WTC11 (cell line): ENCODE data around the gene FAM13A. TPM values are rescaled to one million over a fixed set of nuclear protein-coding genes. Genes with fewer than 3 reads are reported as not detected.
"Not testable (repeated sequence)": the region's sequence is repeated elsewhere in the genome, so short reads cannot be mapped to it uniquely, and the experiment has no call there.

Experiments
- ATAC-seq: fragments of 200-7000 bp; cut with Tn5 transposase; 2 replicates; pipeline ENCODE4 v1.10.0; 2021; ENCODE audit warnings: mild to moderate bottlenecking, moderate library complexity
- CTCF ChIA-PET: fragments of 300-600 bp; sonication (Branson Sonifier 250); formaldehyde crosslinking; loops from one replicate; lab custom pipeline; 2021; ENCODE audit warnings: antibody characterized with exemption; lab: Charles Lee
- POLR2A ChIA-PET: fragments of 350-600 bp; sonication (Branson Sonifier 250); formaldehyde crosslinking; loops from one replicate; lab custom pipeline; 2021; ENCODE audit warnings: antibody characterized with exemption; lab: Charles Lee
- DNase-seq: peaks from one replicate; pipeline ENCODE4 v3.0.0; 2021; ENCODE audit warnings: low spot score
- H3K27ac Mint-ChIP-seq: 2 replicates; pipeline ENCODE4 v1.8.0; 2021; ENCODE audit warnings: mixed read lengths
- H3K27me3 Mint-ChIP-seq: 2 replicates; pipeline ENCODE4 v1.8.0; 2021; ENCODE audit warnings: low read depth, mild to moderate bottlenecking, moderate library complexity, mixed read lengths
- H3K36me3 Mint-ChIP-seq: 2 replicates; pipeline ENCODE4 v1.8.0; 2021; ENCODE audit warnings: mixed read lengths
- H3K4me1 Mint-ChIP-seq: 2 replicates; pipeline ENCODE4 v1.8.0; 2022; ENCODE audit warnings: mixed read lengths
- H3K4me3 Mint-ChIP-seq: 2 replicates; pipeline ENCODE4 v1.8.0; 2021; ENCODE audit warnings: mild to moderate bottlenecking, moderate library complexity, mixed read lengths
- H3K9me3 Mint-ChIP-seq: 2 replicates; pipeline ENCODE4 v1.8.0; 2021; ENCODE audit warnings: mixed read lengths
- ETV6 ChIP-seq: sonication (generic); formaldehyde crosslinking; IDR thresholded peaks from 2 replicates; pipeline ENCODE4 v1.8.1; 2022; ENCODE audit warnings: mild to moderate bottlenecking, missing genetic modification reagents
- KAT7 ChIP-seq: sonication (generic); formaldehyde crosslinking; IDR thresholded peaks from 2 replicates; pipeline ENCODE4 v1.8.1; 2023; ENCODE audit warnings: missing genetic modification reagents, mild to moderate bottlenecking, borderline replicate concordance
- NR3C1 ChIP-seq: sonication (generic); formaldehyde crosslinking; conservative IDR thresholded peaks from 2 replicates; pipeline ENCODE4 v1.8.1; 2023; ENCODE audit warnings: low read depth, mild to moderate bottlenecking, missing genetic modification reagents
- OVOL2 ChIP-seq: fragments of 250-450 bp; sonication (Bioruptor Pico); IDR thresholded peaks from 2 replicates; pipeline ENCODE4 v1.9.0; 2021; ENCODE audit warnings: mild to moderate bottlenecking, borderline replicate concordance
- RELA ChIP-seq: sonication (generic); formaldehyde crosslinking; IDR thresholded peaks from 2 replicates; pipeline ENCODE4 v1.8.1; 2022; ENCODE audit warnings: missing genetic modification reagents, mild to moderate bottlenecking, borderline replicate concordance
- SMAD4 ChIP-seq: sonication (generic); formaldehyde crosslinking; IDR thresholded peaks from 2 replicates; pipeline ENCODE4 v1.8.0; 2022; ENCODE audit warnings: mild to moderate bottlenecking, missing genetic modification reagents
- TCF7 ChIP-seq: sonication (generic); formaldehyde crosslinking; IDR thresholded peaks from 2 replicates; pipeline ENCODE4 v1.8.0; 2022; ENCODE audit warnings: mild to moderate bottlenecking, low read depth, missing genetic modification reagents, moderate library complexity
- ZNF121 ChIP-seq: sonication (generic); formaldehyde crosslinking; IDR thresholded peaks from 2 replicates; pipeline ENCODE4 v1.8.0; 2023; ENCODE audit warnings: missing genetic modification reagents
- ZNF138 ChIP-seq: sonication (generic); formaldehyde crosslinking; conservative IDR thresholded peaks from 2 replicates; pipeline ENCODE4 v1.8.1; 2022; ENCODE audit warnings: mild to moderate bottlenecking, moderate library complexity, missing genetic modification reagents
- ZNF263 ChIP-seq: sonication (generic); formaldehyde crosslinking; IDR thresholded peaks from 2 replicates; pipeline ENCODE4 v1.8.1; 2022; ENCODE audit warnings: low read depth, mild to moderate bottlenecking, moderate library complexity, missing genetic modification reagents
- ZNF671 ChIP-seq: fragments of 250-450 bp; sonication (Bioruptor Pico); IDR thresholded peaks from 2 replicates; pipeline ENCODE4 v1.8.0; 2021; ENCODE audit warnings: mild to moderate bottlenecking
- total RNA-seq: library from RNA; stranded (reverse); gene quantifications from 3 replicates; pipeline ENCODE4 v1.2.3, GENCODE V29; 2021
- TF ChIP-seq, protein P1 (sequence below): fragments of 250-450 bp; sonication (Bioruptor Pico); conservative IDR thresholded peaks from 2 replicates; pipeline ENCODE4 v1.9.0; 2021; ENCODE audit warnings: mild to moderate bottlenecking
- TF ChIP-seq, protein P2 (sequence below): sonication (generic); formaldehyde crosslinking; IDR thresholded peaks from 2 replicates; pipeline ENCODE4 v1.8.0; 2023; ENCODE audit warnings: missing genetic modification reagents, mild to moderate bottlenecking, borderline replicate concordance
- TF ChIP-seq, protein P3 (sequence below): sonication (generic); formaldehyde crosslinking; conservative IDR thresholded peaks from 2 replicates; pipeline ENCODE4 v1.8.1; 2022; ENCODE audit warnings: mild to moderate bottlenecking, missing genetic modification reagents
- TF ChIP-seq, protein P4 (sequence below): sonication (generic); formaldehyde crosslinking; IDR thresholded peaks from 2 replicates; pipeline ENCODE4 v1.8.0; 2022; ENCODE audit warnings: mild to moderate bottlenecking, missing genetic modification reagents

FAM13A gene
- total RNA-seq, 1 experiment from 2014 or later = 14.6 TPM

DNA sequence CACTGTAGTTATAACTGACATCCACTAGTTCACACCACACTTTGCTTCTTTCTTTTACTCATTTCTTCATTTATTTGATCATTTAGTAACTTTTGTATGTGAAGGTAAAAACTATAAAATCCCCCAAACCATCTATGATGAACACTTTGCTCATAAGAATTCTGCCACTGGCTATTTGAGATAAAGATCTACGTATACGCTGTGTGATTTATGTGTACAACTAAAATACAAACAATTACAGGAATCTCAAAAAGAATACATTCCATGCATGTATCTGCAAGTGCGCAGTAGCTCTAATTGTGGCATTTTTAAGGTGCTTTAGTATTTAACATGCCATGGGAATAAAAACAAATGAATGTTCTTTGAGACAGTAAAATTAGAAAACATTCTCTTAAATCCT, 202.5 kb downstream of the FAM13A start:
- CTCF ChIA-PET = no interaction called here
- TF ChIP-seq SMAD4 (CRISPR knock-in tag) (no peak), ZNF263 (CRISPR knock-in tag) (no peak), TCF7 (CRISPR knock-in tag) (no peak), RELA (no peak), OVOL2 (no peak), KAT7 (CRISPR knock-in tag) (no peak), ZNF138 (CRISPR knock-in tag) (no peak), NR3C1 (CRISPR knock-in tag) (no peak), ZNF671 (CRISPR knock-in tag) (no peak), ETV6 (CRISPR knock-in tag) (no peak), ZNF121 (CRISPR knock-in tag) (no peak)
- TF ChIP-seq, protein P1, sequence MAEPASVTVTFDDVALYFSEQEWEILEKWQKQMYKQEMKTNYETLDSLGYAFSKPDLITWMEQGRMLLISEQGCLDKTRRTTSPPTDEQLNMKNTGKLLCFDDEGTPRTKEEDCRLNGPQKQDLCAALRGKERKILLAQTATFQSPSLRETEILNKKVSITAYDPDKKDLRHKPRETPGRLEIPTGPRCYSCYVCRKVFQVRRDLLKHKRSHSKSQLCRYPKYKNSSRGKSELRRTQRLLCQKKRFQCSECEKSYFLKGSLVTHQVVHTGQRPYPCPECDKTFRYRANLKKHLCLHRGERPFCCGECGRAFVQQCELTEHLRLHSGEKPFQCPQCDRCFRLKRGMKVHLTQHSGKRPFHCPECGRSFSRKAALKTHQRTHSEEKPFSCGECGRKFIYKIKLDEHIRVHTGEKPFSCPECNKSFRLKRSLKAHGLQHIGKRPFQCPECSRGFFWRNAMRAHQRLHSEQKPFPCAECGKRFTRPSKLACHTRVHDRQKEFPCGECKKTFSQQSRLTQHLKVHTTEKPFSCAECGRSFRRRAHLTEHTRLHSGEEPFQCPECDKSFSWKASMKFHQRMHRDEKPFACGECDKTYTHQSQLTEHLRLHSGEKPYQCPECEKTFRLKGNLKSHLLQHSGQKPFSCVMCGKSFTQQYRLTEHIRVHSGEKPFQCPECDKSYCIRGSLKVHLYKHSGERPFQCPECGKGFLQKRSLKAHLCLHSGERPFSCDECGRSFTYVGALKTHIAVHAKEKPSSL (CRISPR knock-in tag) = no peak
- TF ChIP-seq, protein P2, sequence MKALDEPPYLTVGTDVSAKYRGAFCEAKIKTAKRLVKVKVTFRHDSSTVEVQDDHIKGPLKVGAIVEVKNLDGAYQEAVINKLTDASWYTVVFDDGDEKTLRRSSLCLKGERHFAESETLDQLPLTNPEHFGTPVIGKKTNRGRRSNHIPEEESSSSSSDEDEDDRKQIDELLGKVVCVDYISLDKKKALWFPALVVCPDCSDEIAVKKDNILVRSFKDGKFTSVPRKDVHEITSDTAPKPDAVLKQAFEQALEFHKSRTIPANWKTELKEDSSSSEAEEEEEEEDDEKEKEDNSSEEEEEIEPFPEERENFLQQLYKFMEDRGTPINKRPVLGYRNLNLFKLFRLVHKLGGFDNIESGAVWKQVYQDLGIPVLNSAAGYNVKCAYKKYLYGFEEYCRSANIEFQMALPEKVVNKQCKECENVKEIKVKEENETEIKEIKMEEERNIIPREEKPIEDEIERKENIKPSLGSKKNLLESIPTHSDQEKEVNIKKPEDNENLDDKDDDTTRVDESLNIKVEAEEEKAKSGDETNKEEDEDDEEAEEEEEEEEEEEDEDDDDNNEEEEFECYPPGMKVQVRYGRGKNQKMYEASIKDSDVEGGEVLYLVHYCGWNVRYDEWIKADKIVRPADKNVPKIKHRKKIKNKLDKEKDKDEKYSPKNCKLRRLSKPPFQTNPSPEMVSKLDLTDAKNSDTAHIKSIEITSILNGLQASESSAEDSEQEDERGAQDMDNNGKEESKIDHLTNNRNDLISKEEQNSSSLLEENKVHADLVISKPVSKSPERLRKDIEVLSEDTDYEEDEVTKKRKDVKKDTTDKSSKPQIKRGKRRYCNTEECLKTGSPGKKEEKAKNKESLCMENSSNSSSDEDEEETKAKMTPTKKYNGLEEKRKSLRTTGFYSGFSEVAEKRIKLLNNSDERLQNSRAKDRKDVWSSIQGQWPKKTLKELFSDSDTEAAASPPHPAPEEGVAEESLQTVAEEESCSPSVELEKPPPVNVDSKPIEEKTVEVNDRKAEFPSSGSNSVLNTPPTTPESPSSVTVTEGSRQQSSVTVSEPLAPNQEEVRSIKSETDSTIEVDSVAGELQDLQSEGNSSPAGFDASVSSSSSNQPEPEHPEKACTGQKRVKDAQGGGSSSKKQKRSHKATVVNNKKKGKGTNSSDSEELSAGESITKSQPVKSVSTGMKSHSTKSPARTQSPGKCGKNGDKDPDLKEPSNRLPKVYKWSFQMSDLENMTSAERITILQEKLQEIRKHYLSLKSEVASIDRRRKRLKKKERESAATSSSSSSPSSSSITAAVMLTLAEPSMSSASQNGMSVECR = no peak
- TF ChIP-seq, protein P3, sequence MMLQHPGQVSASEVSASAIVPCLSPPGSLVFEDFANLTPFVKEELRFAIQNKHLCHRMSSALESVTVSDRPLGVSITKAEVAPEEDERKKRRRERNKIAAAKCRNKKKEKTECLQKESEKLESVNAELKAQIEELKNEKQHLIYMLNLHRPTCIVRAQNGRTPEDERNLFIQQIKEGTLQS = no peak
- TF ChIP-seq, protein P4, sequence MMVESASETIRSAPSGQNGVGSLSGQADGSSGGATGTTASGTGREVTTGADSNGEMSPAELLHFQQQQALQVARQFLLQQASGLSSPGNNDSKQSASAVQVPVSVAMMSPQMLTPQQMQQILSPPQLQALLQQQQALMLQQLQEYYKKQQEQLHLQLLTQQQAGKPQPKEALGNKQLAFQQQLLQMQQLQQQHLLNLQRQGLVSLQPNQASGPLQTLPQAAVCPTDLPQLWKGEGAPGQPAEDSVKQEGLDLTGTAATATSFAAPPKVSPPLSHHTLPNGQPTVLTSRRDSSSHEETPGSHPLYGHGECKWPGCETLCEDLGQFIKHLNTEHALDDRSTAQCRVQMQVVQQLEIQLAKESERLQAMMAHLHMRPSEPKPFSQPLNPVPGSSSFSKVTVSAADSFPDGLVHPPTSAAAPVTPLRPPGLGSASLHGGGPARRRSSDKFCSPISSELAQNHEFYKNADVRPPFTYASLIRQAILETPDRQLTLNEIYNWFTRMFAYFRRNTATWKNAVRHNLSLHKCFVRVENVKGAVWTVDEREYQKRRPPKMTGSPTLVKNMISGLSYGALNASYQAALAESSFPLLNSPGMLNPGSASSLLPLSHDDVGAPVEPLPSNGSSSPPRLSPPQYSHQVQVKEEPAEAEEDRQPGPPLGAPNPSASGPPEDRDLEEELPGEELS (CRISPR knock-in tag) = no peak
- TF ChIP-seq, all 79 proteins: peak for 0
- H3K27ac Mint-ChIP-seq = no peak overlapping the region
- H3K4me3 Mint-ChIP-seq = no peak overlapping the region
- no peaks in the 10 kb centered on the region for H3K9me3 Mint-ChIP-seq
- H3K36me3 Mint-ChIP-seq = peaks cover 3% of the 10 kb centered on the region; the same call in 1 of the 2 replicates
- H3K27me3 Mint-ChIP-seq = no peaks in the 10 kb centered on the region
- ATAC-seq (no peak), DNase-seq (no peak)
- peaks cover 18% of the 10 kb centered on the region for H3K4me1 Mint-ChIP-seq
- POLR2A ChIA-PET = no interaction called here

DNA sequence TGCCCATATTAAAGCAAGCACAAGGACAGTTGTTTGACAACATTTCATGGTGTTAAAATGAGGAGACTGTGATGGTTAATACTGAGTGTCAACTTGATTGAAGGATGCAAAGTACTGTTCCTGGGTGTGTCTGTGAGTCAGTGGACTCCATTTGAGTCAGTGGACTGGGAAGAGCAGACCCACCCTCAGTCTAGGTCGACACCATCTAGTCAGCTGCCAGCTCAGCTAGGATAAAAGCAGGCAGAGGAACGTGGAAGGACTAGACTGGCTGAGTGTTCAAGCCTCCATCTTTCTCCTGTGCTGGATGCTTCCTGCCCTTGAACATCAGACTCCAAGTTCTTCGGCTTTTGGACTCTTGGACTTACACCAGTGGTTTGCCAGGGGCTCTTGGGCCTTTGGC, 203.4 kb downstream of the FAM13A start:
- CTCF ChIA-PET = not testable (repeated sequence)

More for the DNA sequence above, 203.4 kb downstream of the FAM13A start:
- H3K36me3 Mint-ChIP-seq, H3K9me3 Mint-ChIP-seq, H3K4me3 Mint-ChIP-seq, POLR2A ChIA-PET, DNase-seq, ATAC-seq, H3K27ac Mint-ChIP-seq, H3K27me3 Mint-ChIP-seq: not testable (repeated sequence)
- peaks cover 14% of the 10 kb centered on the region for H3K4me1 Mint-ChIP-seq
